NOMO-1 treated with dmso at 0.1 percent for 144 hours (cell line): ENCODE measurements around the gene TRIP10.
A peak's percentile ranks its signal among the peaks of the same experiment; 100 is the strongest.
"Not testable (repeated sequence)": the region's sequence is repeated elsewhere in the genome, so short reads cannot be mapped to it uniquely, and the experiment has no call there.

Experiments
- DNase-seq: peaks from one replicate; lab custom pipeline; 2025; ENCODE audit not compliant: unreplicated experiment; lab: John Stamatoyannopoulos, UW

TRIP10 gene

GRCh38 chr19:6739883-6740588 is 556 bp downstream of the TRIP10 start:
- no peak for DNase-seq

- no peak for DNase-seq
These were observed 1.3 kb downstream of the TRIP10 start for GRCh38 chr19:6740589-6741343.

- DNase-seq, result no peak
These were observed 3.6 kb downstream of the TRIP10 start for GRCh38 chr19:6743066-6743465.

GRCh38 chr19:6743714-6744380 is 4.4 kb downstream of the TRIP10 start:
- no peak for DNase-seq

GRCh38 chr19:6744381-6745301 is 5.2 kb downstream of the TRIP10 start:
- DNase-seq, result no peak

- no peak for DNase-seq
These were observed 6.5 kb downstream of the TRIP10 start for GRCh38 chr19:6745965-6746364.

- not testable (repeated sequence) for DNase-seq
These were observed 9.1 kb downstream of the TRIP10 start for GRCh38 chr19:6748543-6748942.

GRCh38 chr19:6750062-6750461 is 10.6 kb downstream of the TRIP10 start:
- no peak for DNase-seq

GRCh38 chr19:6751189-6751588 is 11.7 kb downstream of the TRIP10 start:
- no peak for DNase-seq

- DNase-seq, result no peak
These were observed 13.0 kb downstream of the TRIP10 start for GRCh38 chr19:6752256-6753177.

GRCh38 chr19:6753178-6754031 is 13.9 kb downstream of the TRIP10 start:
- DNase-seq, result peak; percentile 73

- DNase-seq, result no peak
These were observed 14.7 kb downstream of the TRIP10 start for GRCh38 chr19:6754136-6754535.

- DNase-seq, result no peak
These were observed 15.4 kb downstream of the TRIP10 start for GRCh38 chr19:6754653-6755463.

- no peak for DNase-seq
These were observed 21.1 kb downstream of the TRIP10 start for GRCh38 chr19:6760606-6761005.

GRCh38 chr19:6761053-6761676 is 21.7 kb downstream of the TRIP10 start:
- DNase-seq, result no peak

GRCh38 chr19:6762253-6762797 is 22.8 kb downstream of the TRIP10 start:
- not testable (repeated sequence) for DNase-seq

GRCh38 chr19:6765738-6766356 is 26.4 kb downstream of the TRIP10 start:
- DNase-seq, result no peak
